Subcutaneous abdominal adipose tissue (tissue), 5 donors: ENCODE measurements around the gene RPS19BP1.
A peak's percentile ranks its signal among the peaks of the same experiment; 100 is the strongest.

ENCODE experiments used
- H3K27ac ChIP-seq: one replicate; pipeline ENCODE4 v1.7.0; 2013; ENCODE audit warnings: low read depth, mild to moderate bottlenecking, inconsistent platforms, low read length, moderate library complexity
- H3K27me3 ChIP-seq, 5 donors: one replicate each; pipeline ENCODE4 v1.7.0; 2013; ENCODE audit warnings: low read length in 5 of 5, inconsistent platforms in 1 of 5; ENCODE audit not compliant: control insufficient read depth in 5 of 5, insufficient read depth in 4 of 5
- H3K36me3 ChIP-seq, 5 donors: one replicate each; pipeline ENCODE4 v1.7.0; 2013; ENCODE audit warnings: low read length in 5 of 5; ENCODE audit not compliant: control insufficient read depth in 5 of 5, insufficient read depth in 5 of 5
- H3K4me1 ChIP-seq, 5 donors: one replicate each; pipeline ENCODE4 v1.7.0; 2013; ENCODE audit warnings: low read length in 5 of 5, mild to moderate bottlenecking in 3 of 5, moderate library complexity in 1 of 5; ENCODE audit not compliant: control insufficient read depth in 5 of 5, insufficient read depth in 5 of 5
- H3K4me3 ChIP-seq, 5 donors: one replicate each; pipeline ENCODE4 v1.7.0; 2013; ENCODE audit warnings: low read length in 5 of 5, low read depth in 1 of 5
- H3K9ac ChIP-seq, 5 donors: one replicate each; pipeline ENCODE4 v1.7.0; 2013; ENCODE audit warnings: low read length in 5 of 5, mild to moderate bottlenecking in 4 of 5, moderate library complexity in 3 of 5
- H3K9me3 ChIP-seq, 5 donors: one replicate each; pipeline ENCODE4 v1.7.0; 2013; ENCODE audit warnings: low read length in 5 of 5; ENCODE audit not compliant: control insufficient read depth in 5 of 5
- donor health status: healthy.
- donor health status: healthy.
- donor health status: healthy.
- donor health status: healthy.
- donor health status: healthy.

The RPS19BP1 gene

DNA sequence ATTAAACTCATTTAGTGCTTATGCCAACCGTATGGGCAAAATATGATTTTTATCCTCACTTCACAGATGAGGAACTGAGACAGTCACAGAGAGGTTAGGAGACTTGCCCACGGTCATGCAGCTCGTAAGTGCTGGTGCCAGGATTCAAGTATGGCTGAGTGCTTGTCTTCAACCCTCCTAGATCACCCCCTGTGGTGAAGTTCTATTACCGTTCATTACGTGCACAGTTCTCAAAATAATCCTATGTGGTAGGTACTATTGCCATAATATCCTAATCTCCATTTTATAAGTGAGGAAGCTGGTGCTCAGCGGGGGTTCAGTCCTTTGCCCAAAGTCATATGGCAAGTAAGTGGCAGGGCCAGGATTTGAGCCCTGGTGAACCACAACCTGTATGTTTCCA lies 28.9 kb downstream of the RPS19BP1 start:
- Histone ChIP-seq H3K4me3 (peak overlapping the region; percentile 70 to 89 (median 82)), H3K4me1 (peaks cover 18 to 64% (median 60%) of the 10 kb centered on the region in 5 donors), H3K27me3 (no peaks in the 10 kb centered on the region), H3K9ac (peak overlapping the region; percentile 13 to 83 (median 50)), H3K27ac (peak overlapping the region; percentile 91), H3K9me3 (no peaks in the 10 kb centered on the region), H3K36me3 (peaks cover 3 to 47% (median 37%) of the 10 kb centered on the region in 5 donors)

DNA sequence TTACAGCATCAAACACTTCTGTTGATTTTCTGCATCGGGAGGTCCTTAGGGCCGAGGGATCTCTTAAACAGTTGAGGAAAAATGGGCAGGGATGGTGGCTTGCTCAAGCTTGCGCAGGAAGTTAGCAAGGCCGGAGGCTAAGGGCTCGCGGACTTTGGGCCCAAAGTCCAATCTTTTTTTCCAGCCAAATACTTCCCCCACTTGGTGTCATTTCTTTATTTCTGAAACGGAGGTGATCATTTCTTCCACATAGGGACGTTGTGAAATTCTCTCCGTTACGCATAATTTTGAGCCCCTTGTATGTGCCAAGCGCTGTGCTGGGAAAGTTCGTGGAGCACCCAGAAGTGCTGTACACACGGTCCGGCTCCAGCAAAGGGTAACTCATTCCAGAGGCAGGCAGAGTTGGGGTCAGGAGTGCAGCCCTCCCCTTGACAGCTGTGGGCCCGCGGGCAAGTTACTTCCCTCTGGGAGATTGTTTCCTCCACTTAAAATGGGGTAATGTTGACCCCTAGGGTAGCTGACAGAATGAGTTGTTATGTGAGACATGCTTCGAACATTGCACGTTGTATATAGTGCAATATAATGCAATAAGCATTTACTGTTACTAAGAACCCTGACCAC lies 29.6 kb downstream of the RPS19BP1 start:
- Histone ChIP-seq H3K9me3 (no peaks in the 10 kb centered on the region), H3K27me3 (no peaks in the 10 kb centered on the region), H3K9ac (peak overlapping the region; percentile 57 to 83 (median 73)), H3K4me1 (peaks cover 21 to 71% (median 63%) of the 10 kb centered on the region in 5 donors), H3K27ac (peak overlapping the region; percentile 91), H3K36me3 (peaks cover 3 to 39% (median 30%) of the 10 kb centered on the region in 5 donors), H3K4me3 (peak overlapping the region; percentile 70 to 89 (median 82))

DNA sequence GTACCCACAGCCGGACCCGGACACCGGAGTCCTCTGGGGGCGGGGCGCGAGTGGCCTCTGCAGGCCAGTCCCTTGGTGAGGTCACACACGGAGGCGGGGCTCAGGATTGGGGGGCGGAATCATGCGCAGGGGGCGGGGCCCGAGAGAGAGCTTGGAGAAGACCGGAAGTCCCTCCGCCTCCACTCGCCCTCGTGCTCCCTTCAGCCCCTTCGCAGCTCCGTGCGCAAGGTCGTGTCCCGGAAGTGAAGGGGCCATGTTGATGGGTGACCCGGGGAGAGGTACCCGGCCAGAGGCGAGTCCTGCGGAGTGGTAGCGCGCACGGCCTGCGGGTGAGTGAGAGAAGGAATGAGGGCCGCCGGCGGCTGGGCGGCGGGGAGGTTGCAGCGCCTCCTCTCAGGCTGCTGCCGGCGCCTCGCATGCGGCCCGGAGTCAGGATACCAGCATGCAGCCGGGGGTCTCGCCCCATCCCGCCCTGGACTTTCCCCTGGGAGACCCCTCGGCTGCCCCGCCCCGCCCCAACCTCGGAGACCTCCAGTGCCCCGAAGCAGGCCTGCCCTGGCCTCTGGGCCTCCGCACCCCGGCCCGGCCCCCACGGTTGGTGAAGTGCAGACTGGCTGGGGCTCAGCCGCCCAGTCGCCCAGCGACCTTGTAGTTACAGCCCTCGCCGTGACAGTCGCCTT lies 30.3 kb downstream of the RPS19BP1 start, which contains the start of gene MIEF1:
MIEF1 (plus strand) TSS at position 182 of the 680 bp plus-strand sequence. CDS start 9,005 bp downstream, outside the sequence.
- Histone ChIP-seq H3K9ac (peak within 1 kb of the TSS; percentile 63 to 88 (median 73)), H3K27me3 (no peaks in the 10 kb centered on the region), H3K4me3 (peak within 1 kb of the TSS; percentile 70 to 89 (median 82)), H3K36me3 (peaks cover 3 to 33% (median 28%) of the 10 kb centered on the region in 5 donors), H3K27ac (peak within 1 kb of the TSS; percentile 91), H3K9me3 (no peaks in the 10 kb centered on the region), H3K4me1 (peaks cover 21 to 77% (median 67%) of the 10 kb centered on the region in 5 donors)

- Histone ChIP-seq H3K27me3 (no peaks in the 10 kb centered on the region), H3K9me3 (no peaks in the 10 kb centered on the region), H3K9ac (peak overlapping the region; percentile 50 to 88 (median 63)), H3K27ac (peak overlapping the region; percentile 91), H3K4me3 (peak overlapping the region; percentile 31 to 89 (median 82)), H3K36me3 (peaks cover 3 to 27% (median 24%) of the 10 kb centered on the region in 5 donors), H3K4me1 (peaks cover 19 to 79% (median 68%) of the 10 kb centered on the region in 5 donors)
These were observed 30.9 kb downstream of the RPS19BP1 start for GRCh38 chr22:39501644-39502108.

DNA sequence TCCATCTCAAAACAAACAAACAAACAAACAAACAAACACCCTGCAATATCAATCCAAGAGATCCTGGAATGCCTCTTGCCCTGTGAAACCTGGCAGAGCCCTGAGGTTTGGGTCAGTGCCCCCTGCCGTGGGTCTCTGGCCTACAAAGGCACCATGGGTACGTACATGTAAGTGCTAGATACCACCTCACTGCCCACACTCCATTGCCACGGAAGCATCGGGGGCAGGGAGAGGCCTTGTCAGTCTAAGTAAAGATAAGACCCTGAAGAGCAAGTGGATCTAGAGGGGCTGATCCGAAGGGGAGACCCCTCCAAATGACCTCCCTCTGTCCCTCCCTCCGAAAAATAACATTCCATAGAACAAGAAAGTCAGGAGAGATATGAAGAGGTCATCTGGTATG lies 32.4 kb downstream of the RPS19BP1 start:
- Histone ChIP-seq H3K9ac (peak overlapping the region in 2 of 5 donors; percentile 12 to 26), H3K36me3 (peaks cover 0 to 11% (median 10%) of the 10 kb centered on the region in 5 donors), H3K27me3 (peaks cover 0 to 3% (median 0%) of the 10 kb centered on the region in 5 donors), H3K4me1 (peaks cover 20 to 75% (median 61%) of the 10 kb centered on the region in 5 donors), H3K4me3 (no peak overlapping the region), H3K9me3 (no peaks in the 10 kb centered on the region), H3K27ac (peak overlapping the region; percentile 91)

GRCh38 chr22:39498802-39499201 lies 33.7 kb downstream of the RPS19BP1 start:
- Histone ChIP-seq H3K27ac (peak overlapping the region; percentile 60), H3K27me3 (peaks cover 0 to 3% (median 0%) of the 10 kb centered on the region in 5 donors), H3K9me3 (no peaks in the 10 kb centered on the region), H3K4me3 (no peak overlapping the region), H3K9ac (peak overlapping the region in 1 of 5 donors; percentile 61), H3K36me3 (no peaks in the 10 kb centered on the region), H3K4me1 (peaks cover 20 to 80% (median 62%) of the 10 kb centered on the region in 5 donors)

GRCh38 chr22:39498368-39498767 lies 34.2 kb downstream of the RPS19BP1 start:
- Histone ChIP-seq H3K36me3 (no peaks in the 10 kb centered on the region), H3K27me3 (peaks cover 0 to 3% (median 0%) of the 10 kb centered on the region in 5 donors), H3K4me3 (no peak overlapping the region), H3K9me3 (no peaks in the 10 kb centered on the region), H3K4me1 (peaks cover 17 to 76% (median 57%) of the 10 kb centered on the region in 5 donors), H3K27ac (peak overlapping the region; percentile 60), H3K9ac (peak overlapping the region in 3 of 5 donors; percentile 5 to 61 (median 38))

DNA sequence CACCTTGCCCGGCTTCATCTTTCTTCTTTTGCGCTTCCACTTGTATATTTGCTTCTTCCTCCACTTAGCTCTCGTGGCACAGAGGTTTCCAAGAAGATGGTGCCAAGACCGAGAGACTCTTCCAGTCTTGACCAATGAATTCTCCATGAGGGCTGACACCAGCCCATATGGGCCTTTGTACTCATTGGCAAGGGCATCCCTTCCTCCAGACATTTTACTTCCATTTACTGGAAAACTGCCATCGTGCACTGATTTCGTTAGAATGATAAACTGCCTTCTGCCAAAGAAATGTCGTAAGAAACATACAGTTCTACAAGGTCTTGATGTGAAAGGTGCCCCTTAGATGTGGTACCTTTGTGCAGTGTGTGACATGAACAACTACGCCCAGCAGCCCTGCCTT lies 35.1 kb downstream of the RPS19BP1 start:
- no peak overlapping the region for H3K4me3 ChIP-seq
- H3K27me3 ChIP-seq, result peaks cover 0 to 3% (median 0%) of the 10 kb centered on the region in 5 donors
- H3K36me3 ChIP-seq, result no peaks in the 10 kb centered on the region
- no peaks in the 10 kb centered on the region for H3K9me3 ChIP-seq
- peak overlapping the region in 1 of 5 donors; percentile 6 for H3K9ac ChIP-seq
- peaks cover 17 to 66% (median 48%) of the 10 kb centered on the region in 5 donors for H3K4me1 ChIP-seq
- H3K27ac ChIP-seq, result peak overlapping the region; percentile 60

GRCh38 chr22:39496131-39496838 lies 36.3 kb downstream of the RPS19BP1 start:
- Histone ChIP-seq H3K9ac (peak overlapping the region in 2 of 5 donors; percentile 30 to 37), H3K9me3 (no peaks in the 10 kb centered on the region), H3K4me3 (no peak overlapping the region), H3K27ac (peak overlapping the region; percentile 60), H3K4me1 (peaks cover 11 to 57% (median 39%) of the 10 kb centered on the region in 5 donors), H3K27me3 (peaks cover 0 to 3% (median 0%) of the 10 kb centered on the region in 5 donors), H3K36me3 (no peaks in the 10 kb centered on the region)
